GM12874 (cell line): ENCODE data around the gene CCDC167.

Source experiments
- CTCF ChIP-seq: IDR thresholded peaks from 2 replicates; pipeline ENCODE4 v1.5.1; 2011; ENCODE audit warnings: low read depth, mild to moderate bottlenecking, control low read depth, low read length, moderate library complexity; ENCODE audit not compliant: insufficient read depth

The CCDC167 gene

GRCh38 chr6:37525460-37526357 is 26.0 kb upstream of the CCDC167 start:
- no peak for TF ChIP-seq CTCF

GRCh38 chr6:37524970-37525318 is 25.3 kb upstream of the CCDC167 start:
- TF ChIP-seq CTCF = no peak

- no peak for TF ChIP-seq CTCF
Observed at GRCh38 chr6:37524025-37524969, 24.6 kb upstream of the CCDC167 start.

GRCh38 chr6:37523412-37523811 is 23.7 kb upstream of the CCDC167 start:
- TF ChIP-seq CTCF = no peak

GRCh38 chr6:37522836-37523235 is 23.1 kb upstream of the CCDC167 start:
- no peak for TF ChIP-seq CTCF

GRCh38 chr6:37521674-37522073 is 22.0 kb upstream of the CCDC167 start:
- no peak for TF ChIP-seq CTCF

- no peak for TF ChIP-seq CTCF
Observed at GRCh38 chr6:37520926-37521325, 21.2 kb upstream of the CCDC167 start.
